ELF-1 (cell line): ENCODE data around the gene TMEM147.
"Not testable (repeated sequence)": the region's sequence is repeated elsewhere in the genome, so short reads cannot be mapped to it uniquely, and the experiment has no call there.

ENCODE experiments used
- DNase-seq: peaks from one replicate; pipeline ENCODE4 v3.0.0-alpha.2; 2016; ENCODE audit warnings: low read depth, low spot score

TMEM147 gene

DNA sequence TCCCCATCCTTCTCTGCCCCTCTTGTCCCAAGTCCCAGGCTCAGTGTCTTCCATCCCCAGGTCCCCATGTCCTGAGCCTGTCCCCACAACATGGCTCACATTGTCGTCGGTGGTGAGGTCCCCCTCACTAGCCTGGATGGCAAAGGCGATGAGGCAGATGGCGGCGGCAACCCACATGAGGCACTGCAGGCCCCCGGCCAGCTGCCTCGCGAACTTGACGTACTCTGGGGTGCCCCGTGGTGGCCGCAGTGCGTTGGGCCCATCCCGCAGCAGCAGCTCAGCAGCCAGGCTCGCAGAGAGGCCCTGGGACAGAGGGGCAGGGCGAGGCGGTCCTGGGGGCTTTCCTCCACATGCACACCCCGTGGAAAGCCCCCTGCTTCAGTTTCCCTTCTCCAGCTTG, 16.9 kb downstream of the TMEM147 start:
- no peak for DNase-seq

DNA sequence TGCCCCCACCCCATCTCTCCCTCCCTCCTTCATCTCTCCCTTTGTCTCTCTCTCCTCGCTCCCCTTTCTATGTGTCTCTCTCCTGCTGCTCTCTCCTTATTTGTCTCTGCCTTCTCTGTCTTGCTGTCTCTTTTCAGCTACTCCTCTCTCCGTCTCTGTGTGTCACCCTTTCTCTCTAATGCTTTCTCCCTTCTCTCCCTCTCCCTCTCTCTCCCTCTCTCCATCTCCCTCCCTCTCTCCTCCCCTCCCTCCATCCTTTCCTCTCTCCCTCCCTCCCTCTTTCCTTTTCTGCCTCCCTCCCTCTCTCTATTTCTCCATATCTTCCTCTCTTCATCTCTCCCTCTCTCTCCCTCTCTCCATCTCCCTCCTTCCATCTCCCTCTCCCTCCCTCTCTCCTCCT, 17.4 kb downstream of the TMEM147 start:
- no peak for DNase-seq

DNA sequence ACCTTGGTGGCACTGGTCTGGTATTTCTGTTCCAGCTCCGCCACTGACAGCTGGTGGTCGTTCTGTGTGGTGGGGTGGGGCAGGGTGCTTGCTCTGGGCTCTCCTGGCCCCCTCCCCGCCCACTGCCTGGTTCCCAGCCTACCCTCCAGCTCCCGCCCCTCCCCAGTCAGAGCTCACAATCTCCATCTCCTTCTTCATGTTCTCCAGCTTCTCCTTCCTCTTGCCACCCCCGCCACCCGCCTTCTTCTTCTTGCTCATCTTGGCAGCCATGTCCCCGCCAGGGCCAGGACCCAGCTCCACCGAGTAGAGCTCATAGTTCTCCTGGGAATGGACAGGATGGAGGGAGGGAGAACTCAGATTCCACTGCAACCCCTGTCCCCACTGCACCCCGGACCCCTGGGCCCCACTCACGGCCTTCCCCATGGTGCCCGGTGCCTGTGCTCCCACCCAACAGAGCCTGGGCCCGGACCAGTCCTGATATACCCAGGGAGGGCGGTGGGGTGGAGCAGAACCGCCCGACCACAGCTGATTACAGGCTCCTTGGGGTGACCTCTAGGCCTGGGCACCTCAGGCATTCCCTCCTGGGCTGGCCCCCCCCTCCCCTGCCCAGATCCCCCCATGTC, 17.9 kb downstream of the TMEM147 start, which contains the start of gene ATP4A:
Gene ATP4A (minus strand): TSS at position 452 of the 623 bp plus-strand sequence. CDS start 29 bp downstream, at position 423.
- DNase-seq, result no peak

DNA sequence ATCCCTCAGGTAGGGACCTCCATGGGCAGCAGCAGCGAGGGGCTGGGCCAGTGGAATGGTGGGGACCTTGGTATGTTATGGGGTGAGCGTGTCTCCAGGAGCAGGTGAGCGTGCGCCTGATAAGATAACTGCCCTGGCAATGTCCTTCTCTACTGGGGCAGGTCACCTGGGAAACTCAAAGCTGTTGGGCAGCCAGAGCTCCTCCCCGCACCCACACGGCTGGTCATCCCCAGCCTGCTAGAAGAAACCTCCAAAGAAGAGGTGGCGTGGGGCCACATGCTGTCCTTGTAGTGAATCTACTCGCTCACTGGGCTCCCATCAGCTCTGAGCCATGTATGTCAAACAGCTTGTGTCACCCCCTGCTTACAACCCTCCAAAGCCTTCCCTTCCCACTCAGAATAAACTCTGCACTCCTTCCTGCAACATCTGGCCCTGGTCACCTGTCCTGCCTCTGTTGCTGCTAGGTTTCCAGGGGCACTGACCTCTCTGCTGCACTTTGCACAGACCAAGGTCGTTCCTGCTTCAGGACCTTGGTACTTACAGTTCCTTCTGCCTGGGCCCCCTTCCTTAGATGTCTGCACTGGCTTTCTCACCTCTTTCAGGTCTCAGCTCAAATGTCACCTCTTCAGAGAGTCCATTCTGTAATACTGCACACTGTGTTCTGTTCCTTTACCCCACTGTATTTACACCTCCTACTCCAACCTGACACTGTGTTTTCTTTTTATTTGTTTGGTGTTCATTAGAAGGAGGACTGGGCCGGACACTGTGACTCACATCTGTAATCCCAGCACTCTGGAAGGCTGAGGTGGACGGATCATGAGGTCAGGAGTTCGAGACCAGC, 19.8 kb downstream of the TMEM147 start:
- DNase-seq, result no peak

DNA sequence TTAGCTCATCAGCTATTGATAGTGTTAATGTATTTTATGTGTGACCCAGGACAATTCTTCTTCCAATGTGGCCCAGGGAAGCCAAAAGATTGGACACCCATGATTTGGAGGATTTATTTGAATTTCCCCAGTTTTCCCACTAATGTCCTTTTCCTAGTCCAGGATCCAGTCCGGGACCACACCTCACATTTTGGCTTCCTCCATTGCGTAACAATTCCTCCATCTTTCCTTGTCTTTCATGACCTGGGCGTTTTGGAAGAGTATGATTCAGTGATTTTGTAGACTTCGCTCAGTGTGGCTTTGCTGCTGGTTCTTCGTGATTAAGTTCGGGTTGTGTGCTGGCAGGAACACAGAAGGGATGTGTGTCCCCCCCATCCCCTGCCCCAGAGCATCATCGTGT, 21.3 kb downstream of the TMEM147 start:
- no peak for DNase-seq

DNA sequence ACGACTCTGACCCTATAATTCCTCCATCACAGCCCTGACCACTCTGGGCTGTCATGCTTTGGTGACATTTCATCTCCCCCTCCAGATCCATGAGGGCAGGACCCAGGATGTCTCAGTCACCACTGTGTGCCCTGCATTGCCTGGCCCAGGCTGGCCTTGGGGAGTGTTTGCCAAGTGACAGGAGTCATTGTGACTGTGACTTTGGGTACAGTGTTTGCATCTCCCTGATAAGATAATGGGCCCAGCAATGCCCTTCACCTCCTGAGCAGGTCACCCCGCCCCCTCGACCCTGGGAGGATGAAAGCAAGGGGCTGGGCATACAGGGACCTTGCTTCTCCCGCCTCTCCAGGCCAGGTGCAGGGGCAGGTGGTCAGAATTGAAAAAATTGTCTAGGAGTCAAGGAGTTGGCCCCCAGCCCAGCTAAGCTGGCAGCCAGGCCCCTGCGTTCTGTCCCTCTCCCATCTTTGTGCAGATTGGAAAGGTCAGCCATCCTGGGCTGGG, 23.9 kb downstream of the TMEM147 start:
- no peak for DNase-seq

DNA sequence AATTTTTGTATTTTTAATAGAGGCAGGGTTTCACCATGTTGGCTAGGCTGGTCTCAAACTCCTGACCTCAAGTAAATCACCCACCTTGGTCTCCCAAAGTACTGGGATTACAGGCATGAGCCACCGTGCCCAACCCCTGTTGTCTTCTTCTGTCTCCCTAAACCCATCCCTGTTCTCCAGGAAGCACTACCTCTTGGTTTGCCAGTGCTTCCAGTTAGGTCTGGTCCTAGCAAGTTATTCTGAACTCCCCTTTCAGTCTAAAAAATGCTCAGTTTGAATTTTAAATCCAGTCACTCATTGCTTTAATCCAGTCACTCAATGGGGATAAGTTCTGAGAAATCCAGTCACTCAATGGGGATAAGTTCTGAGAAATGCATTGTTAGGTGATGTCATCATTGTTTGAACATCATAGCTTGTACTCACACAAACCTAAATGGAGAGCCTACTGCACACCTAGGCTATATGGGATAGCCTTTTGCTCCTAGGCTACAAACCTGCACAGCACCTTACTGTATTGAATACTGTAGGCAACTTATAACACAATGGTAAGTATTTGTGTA, 26.1 kb downstream of the TMEM147 start:
- DNase-seq, result no peak

DNA sequence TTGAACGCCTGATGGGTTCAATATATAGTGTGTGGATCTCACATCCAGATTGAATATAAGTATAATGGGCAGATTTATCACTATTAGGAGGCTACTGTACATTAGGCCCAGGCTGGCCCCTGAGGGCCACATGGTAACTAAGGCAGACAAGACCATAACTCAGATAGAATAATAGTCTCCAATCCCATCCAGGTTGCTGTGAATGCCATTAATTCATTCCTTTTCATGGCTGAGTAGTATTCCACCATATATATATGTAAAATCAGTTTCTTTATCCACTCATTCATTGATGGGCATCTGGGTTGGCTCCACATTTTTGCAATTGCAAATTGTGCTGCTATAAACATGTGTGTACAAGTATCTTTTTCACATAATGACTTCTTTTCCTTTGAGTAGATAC, 32.5 kb downstream of the TMEM147 start:
- no peak for DNase-seq

DNA sequence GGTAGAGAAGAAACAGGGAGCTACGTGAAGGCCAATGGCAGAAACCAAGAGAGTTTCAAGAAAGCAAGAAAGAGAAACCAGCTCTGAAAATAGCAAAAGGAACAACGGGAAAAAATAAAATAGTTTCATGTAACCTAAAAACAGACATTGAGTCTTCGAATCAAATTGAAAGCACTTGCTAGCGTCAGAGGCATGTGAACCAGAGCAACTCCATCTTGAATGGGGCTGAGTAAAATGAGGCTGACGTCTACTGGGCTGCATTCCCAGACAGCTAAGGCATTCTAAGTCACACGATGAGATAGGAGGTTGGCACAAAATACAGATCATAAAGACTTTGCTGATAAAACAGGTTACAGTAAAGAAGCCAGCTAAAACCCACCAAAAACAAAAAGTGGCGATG, 33.3 kb downstream of the TMEM147 start:
- no peak for DNase-seq

DNA sequence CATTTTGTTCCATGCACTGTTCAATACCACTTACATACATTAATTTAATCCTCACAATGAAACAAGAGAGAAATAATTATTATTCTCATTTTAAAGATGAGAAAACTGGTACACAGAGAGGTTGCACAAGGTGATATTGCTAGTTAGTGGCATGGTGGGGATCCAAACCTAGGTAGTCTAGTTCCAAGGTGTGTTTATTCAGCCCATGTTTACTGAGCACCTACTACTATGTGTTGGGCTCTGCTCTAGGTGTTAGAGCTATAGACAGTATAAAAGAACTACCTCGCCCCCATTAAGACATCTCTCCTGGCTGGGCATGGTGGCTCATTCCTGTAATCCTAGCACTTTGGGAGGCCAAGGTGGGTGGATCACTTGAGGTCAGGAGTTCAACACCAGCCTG, 37.3 kb downstream of the TMEM147 start:
- no peak for DNase-seq

DNA sequence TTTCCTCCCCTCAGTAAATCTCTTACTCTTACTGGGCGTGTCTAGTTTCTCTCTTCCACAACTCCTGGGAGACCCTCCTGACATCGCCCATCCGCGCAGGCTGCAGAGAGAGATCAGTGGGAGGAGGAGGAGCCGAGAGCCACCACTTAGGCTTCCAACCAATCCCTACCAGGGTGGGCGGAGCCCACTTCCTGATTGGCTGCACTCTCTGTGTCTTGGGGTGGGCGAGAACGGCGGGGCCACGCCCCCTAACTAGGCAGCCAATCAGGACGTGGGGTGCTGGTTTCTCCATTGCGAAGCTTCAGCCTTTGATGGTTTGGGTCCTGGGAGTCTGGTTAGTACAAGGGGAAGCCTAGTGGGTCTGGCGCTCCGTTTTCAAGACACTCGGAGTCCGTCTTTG, 40.4 kb downstream of the TMEM147 start, which contains the start of gene PMIS2:
Gene PMIS2 (plus strand): TSS at position 326 of the 400 bp plus-strand sequence. CDS start 87 bp downstream, outside the sequence.
- peak; percentile 44 for DNase-seq

DNA sequence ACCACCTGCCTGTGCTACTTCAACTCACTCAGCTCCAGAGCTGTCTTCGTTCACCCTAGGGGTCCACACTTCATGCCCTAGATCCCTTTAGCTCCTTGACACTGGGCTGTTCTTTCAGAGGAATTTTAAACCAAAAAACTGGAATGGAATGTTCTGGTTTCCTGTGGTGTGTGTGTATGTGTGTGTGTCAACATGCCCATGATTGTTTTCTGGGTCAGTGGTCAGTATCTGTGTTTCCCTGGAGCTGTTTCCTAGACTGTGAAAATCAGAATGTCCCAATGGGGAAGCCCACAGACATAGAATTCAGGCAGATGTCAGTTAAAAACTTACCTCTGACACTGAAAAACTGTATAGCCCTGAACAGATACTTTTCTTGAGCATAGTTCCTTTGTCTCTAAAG, 41.9 kb downstream of the TMEM147 start:
- no peak for DNase-seq

DNA sequence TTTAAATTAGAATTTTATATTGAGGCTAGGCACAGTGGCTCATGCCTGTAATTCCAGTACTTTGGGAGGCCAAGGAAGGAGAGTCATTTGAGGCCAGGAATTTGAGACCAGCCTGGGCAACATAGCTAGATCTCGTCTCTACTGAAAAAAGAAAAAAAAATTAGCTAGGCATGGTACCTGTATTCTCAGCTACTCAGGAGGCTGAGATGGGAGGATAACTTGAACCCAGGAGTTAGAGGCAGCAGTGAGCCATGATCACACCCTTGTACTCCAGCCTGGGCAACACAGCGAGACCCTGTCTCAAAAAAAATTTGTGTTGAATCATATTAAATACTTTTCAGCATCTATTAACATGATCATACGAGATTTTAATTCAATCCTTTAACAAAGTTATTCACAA, 45.4 kb downstream of the TMEM147 start:
- DNase-seq, result no peak

DNA sequence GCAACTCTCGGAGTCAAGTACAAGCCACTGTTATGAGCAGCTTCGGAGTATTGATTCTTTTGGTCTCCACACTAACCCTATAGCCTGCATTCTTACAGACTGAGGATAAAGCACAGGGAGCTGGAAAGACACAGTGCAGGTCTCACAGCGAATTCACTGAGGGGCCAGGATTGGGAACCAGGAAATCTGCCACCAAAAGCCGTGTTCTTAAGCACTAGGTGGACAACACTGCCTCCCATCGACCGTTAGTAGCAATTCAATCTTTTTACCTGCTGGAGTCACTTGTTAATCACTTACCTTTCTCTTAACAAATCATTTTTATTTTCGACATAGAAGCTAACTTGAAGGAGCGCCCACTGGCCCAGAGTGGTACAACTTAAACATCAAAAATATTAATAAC, 46.8 kb downstream of the TMEM147 start:
- peak; percentile 50 for DNase-seq

DNA sequence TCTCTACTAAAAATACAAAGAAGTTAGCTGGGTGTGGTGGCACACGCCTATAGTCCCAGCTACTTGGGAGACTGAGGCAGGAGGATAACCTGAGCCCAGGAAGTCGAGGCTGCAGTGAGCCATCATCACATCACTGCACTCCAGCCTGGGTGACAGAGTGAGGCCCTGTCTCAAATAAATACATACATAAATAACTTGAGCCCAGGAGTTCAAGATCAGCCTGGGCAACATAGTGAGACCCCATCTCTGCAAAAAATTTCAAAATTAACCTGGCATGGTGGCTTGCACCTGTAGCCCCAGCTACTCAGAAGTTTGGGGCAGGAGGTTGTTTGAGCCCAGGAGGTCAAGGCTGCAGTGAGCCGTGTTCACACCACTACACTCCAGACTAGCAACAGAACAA, 49.6 kb downstream of the TMEM147 start:
- not testable (repeated sequence) for DNase-seq

DNA sequence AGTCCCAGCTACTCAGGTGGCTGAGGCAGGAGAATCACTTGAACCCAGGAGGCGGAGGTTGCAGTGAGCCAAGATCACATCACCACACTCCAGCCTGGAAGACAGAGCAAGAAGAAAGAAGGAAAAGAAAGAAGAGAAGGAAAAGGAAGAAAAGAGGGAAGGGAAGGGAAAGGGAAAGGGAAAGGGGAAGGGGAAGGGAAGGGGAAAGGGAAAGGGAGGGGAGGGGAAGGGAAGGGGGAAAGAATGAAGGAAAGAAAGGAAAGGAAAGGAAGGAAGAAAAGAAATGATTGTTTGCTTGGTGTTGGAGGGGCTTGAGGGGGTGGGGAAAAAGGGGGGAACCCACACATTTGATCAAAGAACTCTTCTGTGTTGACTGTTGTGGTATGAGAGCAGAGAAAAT, 50.5 kb downstream of the TMEM147 start:
- DNase-seq, result no peak

DNA sequence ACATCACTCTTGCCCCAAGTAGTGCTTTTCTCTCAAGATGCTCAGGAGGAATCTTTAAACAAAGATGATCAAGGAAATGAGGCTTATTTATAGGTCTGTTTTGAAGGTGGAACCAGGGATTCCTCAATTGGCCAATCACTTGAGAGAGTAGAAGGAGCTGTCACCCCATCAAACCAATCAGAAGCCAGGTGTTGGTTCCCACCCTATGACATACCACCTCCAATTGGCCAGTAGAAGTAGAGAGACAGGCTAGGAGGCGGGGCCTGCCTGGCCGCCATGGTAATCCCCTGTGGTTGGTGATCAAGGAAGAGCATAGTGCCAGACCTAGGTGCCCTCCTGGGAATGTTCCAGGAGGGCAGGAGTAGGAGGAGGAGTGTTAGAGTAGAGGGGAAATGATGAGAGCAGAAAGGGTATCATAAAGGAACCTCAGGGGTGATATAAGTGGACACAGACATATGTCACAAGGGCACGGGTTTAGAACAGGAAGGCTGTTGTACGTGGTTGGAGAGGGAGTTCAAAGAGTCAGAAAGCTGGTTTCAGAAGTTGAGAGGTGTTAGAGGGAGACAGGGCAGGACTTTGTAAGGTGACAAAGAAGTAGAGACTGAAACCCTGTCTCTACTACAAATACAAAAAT, 51.1 kb downstream of the TMEM147 start:
- peak; percentile 30 for DNase-seq
